GM19193 (cell line): ENCODE results near the gene PDGFA.

Experiments used
- POLR2A ChIP-seq: IDR thresholded peaks from 4 replicates; pipeline ENCODE4 v1.6.1; 2011; ENCODE audit not compliant: insufficient read depth, insufficient read length; ENCODE audit errors: extremely low read depth

Gene PDGFA

DNA sequence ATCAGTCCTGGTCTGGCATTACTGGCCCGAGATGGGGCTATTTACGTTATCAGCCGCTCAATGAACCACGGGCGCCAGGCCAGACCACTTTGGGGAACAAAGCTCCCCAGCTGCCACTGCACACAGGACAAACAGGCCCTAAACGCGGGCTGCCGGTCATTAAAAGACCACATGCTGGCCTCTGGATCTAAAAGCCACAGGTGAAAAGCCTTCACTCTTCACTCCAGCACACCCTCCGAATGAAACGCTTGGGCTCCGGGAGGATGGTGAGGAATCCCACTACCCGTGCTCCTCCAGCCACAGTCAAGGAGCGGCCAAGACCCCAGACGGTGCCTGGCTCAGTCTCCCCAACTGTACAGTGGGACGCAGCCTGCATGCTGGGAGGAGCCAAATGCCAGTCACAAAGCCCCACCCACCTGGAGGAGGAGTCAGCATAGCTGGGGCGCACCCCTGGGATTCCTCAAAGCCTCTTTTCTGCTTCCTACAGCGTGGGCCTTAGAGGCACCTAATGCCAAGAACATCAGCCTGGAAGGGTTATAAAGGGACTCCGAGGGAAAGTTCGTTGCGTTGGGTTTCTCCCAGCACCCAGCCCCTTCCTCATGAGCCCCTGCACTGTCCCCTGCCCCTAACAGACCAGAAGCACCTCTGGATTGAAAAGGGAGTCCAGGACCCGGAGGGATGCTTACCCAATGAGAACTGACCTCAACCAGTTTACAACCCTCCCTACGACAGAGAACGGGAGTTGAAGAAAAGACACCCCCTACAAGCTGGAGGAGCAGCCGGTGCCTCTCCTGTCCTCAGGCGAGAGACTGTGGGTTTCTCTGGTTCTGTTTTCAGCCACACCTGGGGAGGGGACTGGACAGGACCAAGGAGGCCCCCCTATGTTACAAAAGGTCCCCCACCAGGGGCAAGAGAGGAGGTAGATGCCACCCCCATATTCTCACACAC lies 4.7 kb downstream of the PDGFA start:
- TF ChIP-seq POLR2A = no peak

DNA sequence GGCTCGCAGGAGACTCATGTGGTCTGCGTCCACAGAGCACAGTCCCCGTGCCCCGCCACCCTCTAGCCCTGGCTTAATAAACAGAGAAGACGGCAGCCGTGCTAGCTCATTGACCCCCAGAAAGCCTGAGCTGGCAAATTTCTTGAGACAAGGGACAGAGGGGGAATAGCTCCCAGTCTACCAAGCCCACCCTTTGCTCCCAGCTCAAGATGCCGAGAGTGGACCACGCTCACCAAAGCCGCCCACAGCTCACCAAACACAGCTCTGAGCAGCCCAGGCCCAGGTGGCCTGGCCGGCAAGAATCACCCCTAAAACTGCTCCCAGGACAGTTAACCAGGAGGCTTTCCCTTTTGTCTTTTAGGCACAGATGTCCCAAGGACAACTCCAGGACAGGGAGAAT lies 5.4 kb downstream of the PDGFA start:
- no peak for TF ChIP-seq POLR2A

DNA sequence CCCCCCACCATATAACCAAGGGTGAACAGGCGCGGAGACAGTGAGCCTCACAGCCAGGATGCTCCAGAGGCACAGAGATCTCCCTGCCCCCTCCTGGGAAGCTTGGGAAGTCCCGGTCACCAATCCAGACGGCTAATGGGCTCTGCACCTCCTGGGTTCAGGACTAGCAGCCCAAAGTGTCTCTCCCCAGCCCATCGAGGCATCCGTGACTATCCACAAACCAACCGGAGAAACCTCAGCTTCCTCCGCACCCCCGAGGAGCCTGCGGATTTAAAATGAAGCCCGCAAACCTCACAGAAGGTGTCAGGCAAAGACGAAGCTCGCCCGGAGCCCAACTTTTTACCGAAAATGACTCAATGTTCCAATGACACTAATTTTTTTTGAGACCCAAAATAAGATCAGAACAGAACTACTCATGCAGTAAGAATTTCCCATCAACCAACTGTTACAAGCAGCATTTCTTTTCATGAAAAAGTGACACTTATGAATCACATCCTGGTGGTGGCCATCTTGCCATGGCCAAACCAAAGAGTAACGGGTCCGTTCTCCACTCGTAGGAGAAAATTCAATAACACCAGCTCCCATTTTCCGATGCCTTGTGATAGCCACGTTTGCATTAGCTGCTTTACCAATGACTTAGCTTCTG lies 6.0 kb downstream of the PDGFA start:
- no peak for TF ChIP-seq POLR2A

DNA sequence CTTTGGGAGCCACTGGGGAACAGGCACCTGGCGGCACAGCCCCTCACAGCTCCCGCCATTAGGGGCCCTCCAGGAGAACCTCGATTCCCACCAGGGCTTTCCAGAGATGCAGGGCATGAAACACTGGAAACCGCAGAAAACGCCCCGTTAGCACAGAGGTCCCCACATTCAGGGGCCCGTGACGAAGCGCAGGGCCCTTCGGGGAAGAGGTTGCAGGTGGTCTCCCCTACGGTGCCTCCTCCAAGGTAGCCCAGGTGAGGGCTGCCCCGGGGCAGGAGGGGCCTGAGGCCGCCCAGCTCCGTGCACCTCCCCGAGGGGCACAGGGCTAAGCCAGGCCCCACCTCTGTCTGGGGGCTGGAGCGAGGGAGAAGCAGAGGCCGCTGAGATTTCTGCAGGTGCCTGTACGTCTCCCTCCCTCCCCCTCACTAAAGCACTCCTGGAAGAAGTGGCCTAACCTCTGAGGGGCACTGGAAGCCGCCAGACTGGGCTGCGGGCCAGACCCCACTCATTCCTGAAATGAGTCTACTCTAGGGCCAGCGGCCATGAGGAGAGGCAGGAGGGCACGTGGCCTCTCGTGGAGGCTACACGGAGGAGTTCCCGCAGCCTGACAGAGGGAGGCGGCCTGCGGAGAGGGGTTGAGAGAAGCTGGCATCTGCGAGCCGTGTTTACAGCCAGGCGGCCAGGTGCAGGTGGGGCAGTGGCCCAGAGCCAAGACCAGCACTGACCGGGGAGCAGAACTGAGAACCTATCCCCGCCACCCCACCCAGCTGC lies 6.9 kb downstream of the PDGFA start:
- TF ChIP-seq POLR2A = no peak

DNA sequence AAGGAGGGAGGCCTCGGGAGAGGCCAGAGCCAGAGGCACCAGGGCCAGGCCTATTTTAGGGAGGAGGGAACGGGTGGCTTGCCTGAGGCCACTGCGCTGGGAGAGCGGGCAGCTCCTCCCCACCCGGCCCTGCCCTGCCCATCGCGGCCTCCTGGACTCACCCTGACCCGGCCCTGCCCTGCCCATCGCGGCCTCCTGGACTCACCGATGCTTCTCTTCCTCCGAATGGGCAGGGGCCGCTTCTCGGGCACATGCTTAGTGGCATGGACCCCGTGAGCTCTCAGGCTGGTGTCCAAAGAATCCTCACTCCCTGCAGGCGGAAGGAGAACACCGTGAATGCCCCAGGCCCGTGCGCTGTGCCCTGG lies 7.5 kb downstream of the PDGFA start:
- no peak for TF ChIP-seq POLR2A

DNA sequence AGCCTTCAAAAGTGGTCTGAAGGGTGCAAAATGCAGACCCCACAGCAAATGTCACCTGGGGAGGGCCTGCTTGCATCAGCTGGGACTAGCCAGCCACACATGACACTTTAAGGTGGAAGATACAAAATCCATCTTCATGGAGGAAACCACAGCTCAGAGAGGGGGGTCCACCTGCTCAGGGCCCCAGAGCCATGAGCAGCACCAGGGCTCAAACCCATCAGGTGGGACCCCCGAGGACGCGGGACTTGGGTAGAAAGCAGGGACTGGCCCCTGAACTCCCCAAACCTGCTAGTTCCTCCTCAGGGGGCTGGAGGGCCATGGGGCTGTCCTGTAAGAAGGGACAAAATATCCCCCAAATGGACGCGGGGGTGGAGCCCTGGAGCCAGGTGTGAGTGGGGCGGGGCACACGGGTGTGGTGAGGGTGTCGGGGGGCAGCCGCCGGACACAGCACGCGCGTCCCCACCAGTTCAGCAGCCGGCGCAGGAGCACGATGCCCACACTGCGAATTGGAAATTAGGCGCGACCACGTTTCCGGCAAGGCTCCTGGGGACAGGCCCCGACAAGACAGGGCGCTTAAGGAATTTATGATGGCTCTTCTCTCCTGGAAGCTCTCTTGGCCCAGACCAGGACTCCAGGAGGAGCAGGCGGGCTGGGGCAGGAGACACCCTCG lies 8.0 kb downstream of the PDGFA start:
- TF ChIP-seq POLR2A = no peak

DNA sequence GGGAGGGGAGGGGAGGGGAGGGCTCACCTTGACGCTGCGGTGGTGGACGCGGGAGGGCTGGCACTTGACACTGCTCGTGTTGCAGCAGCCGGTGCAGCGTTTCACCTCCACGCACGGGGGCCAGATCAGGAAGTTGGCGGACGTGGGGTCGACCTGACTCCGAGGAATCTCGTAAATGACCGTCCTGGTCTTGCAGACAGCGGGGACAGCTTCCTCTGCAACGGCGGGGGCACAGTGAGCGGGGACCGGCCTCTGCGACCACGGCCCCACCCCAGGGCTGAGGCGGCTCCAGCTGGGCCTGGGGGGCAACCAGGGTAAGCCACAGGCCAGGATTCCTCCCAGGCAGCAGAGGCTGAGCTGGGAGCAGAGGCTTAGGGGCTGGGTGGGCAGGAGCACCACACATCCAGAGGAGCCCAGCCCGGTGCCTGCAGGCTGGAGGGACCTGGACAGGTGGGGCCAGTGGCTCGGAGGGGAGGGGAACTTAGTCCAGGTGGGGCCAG lies 8.8 kb downstream of the PDGFA start:
- no peak for TF ChIP-seq POLR2A

DNA sequence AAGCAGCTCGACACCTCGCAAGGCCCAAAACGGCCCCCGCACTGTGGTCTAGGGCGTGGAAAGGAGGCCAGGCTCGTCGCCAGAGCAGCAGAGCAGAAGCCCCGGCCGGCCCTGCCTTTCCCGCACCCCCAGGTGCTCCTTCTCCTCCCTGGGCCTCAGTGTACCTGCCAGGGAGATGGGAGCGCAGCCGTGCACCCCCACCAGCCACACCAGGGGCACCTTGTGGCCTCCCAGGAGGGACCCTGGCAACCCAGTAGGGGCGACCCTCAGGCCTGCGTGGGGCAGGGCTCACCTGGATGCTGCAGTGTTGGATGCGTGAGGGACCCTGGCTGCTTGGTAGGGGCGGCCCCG lies 9.5 kb downstream of the PDGFA start:
- TF ChIP-seq POLR2A = no peak

DNA sequence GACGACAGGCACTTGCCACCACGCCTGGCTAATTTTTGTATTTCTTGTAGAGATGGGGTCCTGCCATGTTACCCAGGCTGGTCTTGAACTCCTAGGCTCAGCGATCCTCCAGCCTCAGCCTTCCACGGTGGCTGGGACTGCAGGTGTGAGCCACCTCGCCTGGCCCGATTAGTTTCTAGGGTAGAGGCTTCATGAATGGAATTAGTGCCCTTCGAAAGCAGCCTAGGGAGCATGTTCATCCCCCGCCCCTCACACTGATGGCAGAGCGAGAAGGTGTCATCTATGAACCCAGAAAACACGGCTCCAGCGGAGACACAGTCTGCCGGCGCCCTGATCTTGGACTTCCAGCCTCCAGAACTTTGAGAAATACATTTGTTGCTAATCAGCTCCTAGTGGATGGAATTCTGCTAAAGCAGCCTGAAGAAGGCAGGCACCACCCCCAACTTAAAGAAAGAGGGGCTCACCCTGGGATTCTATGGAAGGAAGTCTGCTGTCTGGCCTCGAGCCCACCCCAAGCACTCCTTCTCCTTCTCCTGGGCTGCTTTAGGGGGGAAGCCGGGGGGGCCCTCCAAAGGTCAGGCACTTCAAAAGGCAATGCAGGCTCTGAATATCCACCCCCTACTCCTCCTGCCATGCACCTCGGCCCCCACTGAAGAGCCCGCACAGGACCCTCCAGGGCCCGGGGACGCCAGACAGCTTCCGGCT lies 10.1 kb downstream of the PDGFA start:
- TF ChIP-seq POLR2A = no peak

DNA sequence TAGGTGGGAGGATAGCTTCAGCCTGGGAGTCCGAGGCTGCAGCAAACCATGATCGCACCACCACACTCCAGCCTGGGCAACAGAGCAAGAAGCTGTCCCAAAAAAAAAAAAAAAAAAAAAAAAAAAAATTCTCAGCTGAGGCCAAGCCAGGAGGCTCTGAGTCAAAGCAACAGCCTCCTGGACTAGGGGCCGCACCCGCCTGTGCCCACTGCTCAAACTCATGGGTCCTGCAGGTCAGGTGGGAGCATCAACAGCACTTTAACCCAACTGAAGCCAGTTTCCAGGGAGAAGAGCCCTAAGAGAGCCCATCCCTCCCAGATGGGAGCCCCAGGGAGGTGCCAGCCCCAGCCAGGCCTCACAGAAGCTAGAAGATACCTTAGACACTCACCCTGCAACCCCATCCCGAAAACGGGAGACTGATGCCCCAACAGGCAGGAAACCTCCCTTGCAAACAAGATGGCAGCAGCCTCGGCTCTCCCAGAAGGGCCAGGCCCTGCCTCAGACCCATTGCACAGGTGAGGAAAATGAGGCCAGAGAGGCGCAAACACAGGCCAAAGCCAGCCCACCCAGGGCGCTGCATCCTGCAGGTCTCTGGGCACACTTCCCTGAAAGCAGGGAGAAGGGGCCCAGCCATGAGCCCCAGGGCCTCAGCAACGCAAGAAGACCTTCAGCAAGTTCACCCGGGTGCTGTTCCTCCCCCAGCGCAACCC lies 11.0 kb downstream of the PDGFA start:
- TF ChIP-seq POLR2A = no peak

DNA sequence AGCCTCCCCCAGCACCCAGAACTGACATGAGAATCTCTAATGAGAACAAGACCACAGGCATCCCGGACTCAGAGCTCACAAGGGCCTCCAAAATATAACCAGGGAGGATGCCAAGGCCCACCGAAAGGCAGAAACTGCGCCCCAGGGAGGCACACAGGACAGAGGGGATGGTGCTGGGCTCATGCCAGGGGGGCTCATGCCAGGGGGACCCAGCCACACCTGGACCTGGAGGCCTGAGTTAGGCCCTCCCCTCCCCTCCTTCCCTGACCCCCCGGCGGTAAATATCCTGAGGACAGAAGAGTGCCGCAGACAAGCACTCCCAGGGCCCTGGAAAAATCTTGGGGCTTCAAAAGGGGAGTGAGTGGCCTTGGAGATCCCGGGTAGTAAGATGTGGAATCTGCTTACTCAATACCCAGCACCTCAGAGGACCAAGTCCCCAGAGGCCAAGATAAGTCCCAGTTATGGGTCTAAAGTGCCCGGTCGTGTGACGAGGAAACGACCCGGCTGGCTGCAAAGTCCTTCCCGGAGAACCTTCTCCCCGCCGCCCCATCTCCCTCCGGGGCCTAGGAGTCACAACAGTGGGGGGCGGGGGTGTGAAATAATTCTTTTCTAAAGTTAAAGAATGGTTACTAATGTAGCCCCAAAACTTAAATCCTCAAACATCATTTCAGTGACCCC lies 11.9 kb downstream of the PDGFA start:
- no peak for TF ChIP-seq POLR2A

DNA sequence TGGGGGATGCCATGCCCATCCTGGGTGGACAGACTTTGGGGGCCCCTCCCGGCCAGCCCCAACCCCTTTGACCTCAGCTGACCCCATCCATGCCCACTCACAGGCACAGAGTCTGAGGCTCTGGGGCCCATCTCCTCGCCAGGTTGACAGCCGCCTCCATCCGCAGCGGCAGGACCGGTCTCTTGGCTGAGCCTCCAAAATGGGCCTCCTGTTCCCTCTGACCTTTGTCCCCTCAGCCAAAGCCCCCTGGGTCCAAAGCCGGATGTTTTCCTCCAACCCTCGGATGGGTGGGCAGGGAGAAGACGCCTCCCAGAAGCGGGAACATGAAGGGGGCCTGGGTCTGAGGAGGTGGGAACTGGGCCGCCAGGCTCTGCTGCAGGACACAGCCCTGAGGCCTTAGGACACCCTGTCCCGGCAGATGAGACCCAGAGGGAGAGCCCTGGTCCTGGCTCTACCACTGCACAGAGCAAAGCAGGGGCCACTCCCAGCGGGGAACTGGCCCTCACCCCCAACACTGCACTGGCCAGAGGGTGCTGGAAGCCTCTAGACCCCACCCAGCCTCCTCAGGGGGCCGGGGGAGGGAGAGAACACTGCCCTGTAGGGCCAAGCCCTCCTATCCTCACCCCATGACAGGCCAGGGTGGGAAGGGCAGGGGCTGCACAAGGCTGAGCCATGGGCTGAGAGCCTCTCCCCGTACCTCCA lies 12.6 kb downstream of the PDGFA start:
- TF ChIP-seq POLR2A = no peak
